NK-92 (cell line): ENCODE measurements around the gene ACTN2.

Experiments used
- DNase-seq: peaks from one replicate; lab custom pipeline; 2025; ENCODE audit not compliant: unreplicated experiment; lab: John Stamatoyannopoulos, UW

ACTN2 gene

GRCh38 chr1:236689713-236690569 lies 3.6 kb downstream of the ACTN2 start:
- DNase-seq, result no peak

GRCh38 chr1:236691348-236691747 lies 5.0 kb downstream of the ACTN2 start:
- no peak for DNase-seq

- no peak for DNase-seq
Measured at GRCh38 chr1:236692128-236692527, 5.8 kb downstream of the ACTN2 start.

GRCh38 chr1:236692742-236693141 lies 6.4 kb downstream of the ACTN2 start:
- DNase-seq, result no peak

- no peak for DNase-seq
Measured at GRCh38 chr1:236699366-236699765, 13.1 kb downstream of the ACTN2 start.

- no peak for DNase-seq
Measured at GRCh38 chr1:236700903-236701302, 14.6 kb downstream of the ACTN2 start.

GRCh38 chr1:236701782-236702181 lies 15.5 kb downstream of the ACTN2 start:
- DNase-seq, result no peak

- DNase-seq, result no peak
Measured at GRCh38 chr1:236702791-236703394, 16.6 kb downstream of the ACTN2 start.

GRCh38 chr1:236705771-236706170 lies 19.5 kb downstream of the ACTN2 start:
- DNase-seq, result no peak

GRCh38 chr1:236706183-236706582 lies 19.9 kb downstream of the ACTN2 start:
- DNase-seq, result no peak

GRCh38 chr1:236710328-236710892 lies 24.1 kb downstream of the ACTN2 start:
- DNase-seq, result no peak

- DNase-seq, result no peak
Measured at GRCh38 chr1:236716160-236716559, 29.9 kb downstream of the ACTN2 start.

- no peak for DNase-seq
Measured at GRCh38 chr1:236717811-236718210, 31.5 kb downstream of the ACTN2 start.

- no peak for DNase-seq
Measured at GRCh38 chr1:236718328-236718727, 32.0 kb downstream of the ACTN2 start.

- DNase-seq, result no peak
Measured at GRCh38 chr1:236720206-236720605, 33.9 kb downstream of the ACTN2 start.

GRCh38 chr1:236720611-236721010 lies 34.3 kb downstream of the ACTN2 start:
- DNase-seq, result no peak

- no peak for DNase-seq
Measured at GRCh38 chr1:236724049-236724448, 37.8 kb downstream of the ACTN2 start.

GRCh38 chr1:236724506-236724905 lies 38.2 kb downstream of the ACTN2 start:
- no peak for DNase-seq

- no peak for DNase-seq
Measured at GRCh38 chr1:236725668-236726067, 39.4 kb downstream of the ACTN2 start.

GRCh38 chr1:236727521-236727920 lies 41.2 kb downstream of the ACTN2 start:
- no peak for DNase-seq

GRCh38 chr1:236728752-236729151 lies 42.5 kb downstream of the ACTN2 start:
- no peak for DNase-seq

GRCh38 chr1:236733653-236734052 lies 47.4 kb downstream of the ACTN2 start:
- DNase-seq, result no peak
